Hematopoietic multipotent progenitor cell treated with erythropoietin and hydrocortisone succinate and interleukin-3 and kit ligand, for 8 days (in vitro differentiated cells): ENCODE measurements around the gene NUP85.
"Not testable (repeated sequence)": the region's sequence is repeated elsewhere in the genome, so short reads cannot be mapped to it uniquely, and the experiment has no call there.

Experiments
- DNase-seq: peaks from one replicate; pipeline ENCODE4 v3.0.0-alpha.2; 2015

Gene NUP85, protein sequence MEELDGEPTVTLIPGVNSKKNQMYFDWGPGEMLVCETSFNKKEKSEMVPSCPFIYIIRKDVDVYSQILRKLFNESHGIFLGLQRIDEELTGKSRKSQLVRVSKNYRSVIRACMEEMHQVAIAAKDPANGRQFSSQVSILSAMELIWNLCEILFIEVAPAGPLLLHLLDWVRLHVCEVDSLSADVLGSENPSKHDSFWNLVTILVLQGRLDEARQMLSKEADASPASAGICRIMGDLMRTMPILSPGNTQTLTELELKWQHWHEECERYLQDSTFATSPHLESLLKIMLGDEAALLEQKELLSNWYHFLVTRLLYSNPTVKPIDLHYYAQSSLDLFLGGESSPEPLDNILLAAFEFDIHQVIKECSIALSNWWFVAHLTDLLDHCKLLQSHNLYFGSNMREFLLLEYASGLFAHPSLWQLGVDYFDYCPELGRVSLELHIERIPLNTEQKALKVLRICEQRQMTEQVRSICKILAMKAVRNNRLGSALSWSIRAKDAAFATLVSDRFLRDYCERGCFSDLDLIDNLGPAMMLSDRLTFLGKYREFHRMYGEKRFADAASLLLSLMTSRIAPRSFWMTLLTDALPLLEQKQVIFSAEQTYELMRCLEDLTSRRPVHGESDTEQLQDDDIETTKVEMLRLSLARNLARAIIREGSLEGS

DNA sequence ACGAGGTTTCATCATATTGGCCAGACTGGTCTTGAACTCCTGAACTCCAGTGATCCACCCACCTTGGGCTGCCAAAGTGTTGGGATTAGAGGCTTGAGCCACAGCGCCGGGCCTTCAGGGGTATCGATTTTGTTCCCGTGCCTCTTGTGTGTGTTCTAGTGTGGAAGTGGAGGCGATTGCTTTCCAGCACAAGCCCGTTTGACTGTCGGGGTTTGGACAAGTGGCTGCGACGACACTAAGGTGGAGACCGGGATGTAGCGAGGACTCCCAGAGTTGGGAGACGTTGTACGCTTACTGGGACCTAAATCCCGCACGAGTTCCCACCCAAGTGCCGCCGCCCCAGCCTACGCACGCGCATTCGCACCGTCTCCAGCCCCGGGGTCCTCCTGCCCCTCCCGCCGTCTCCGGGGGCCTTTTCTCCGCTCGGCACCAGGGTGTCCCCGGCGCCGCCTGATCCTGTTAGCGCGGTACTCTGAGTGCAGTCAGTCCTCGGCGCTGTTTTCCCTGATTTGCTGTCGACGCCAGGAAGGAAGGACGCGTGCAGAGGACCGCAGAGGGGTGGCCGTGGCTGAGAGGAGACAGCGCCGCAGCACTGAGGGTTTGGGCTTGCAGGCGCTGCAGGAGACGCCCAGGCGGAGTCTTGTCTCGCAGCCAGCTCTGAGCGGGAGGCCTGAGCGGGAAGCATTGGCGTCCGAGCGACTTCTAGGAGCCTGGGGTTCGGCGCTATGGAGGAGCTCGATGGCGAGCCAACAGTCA is at the start of gene NUP85:
NUP85 (plus strand) TSS at position 643 of the 756 bp plus-strand sequence; CDS start at position 726, 83 bp downstream.
- DNase-seq = peak; percentile 92

DNA sequence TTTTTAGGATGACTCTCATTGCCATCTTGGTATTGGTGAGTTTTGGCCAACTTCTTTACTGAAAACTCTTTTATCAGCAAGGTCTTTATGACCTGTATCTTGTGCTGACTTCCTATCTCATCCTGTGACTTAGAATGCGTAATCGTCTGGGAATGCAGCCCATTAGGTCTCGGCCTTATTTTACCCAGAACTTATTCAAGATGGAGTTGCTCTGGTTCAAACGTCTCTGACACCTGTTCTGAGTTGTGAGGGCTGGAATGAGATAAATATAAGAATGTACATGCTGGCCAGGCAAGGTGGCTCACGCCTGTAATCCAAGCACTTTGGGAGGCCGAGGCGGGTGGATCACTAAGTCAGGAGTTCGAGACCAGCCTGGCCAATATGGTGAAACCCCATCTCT is 47.0 kb upstream of the NUP85 start:
- not testable (repeated sequence) for DNase-seq

DNA sequence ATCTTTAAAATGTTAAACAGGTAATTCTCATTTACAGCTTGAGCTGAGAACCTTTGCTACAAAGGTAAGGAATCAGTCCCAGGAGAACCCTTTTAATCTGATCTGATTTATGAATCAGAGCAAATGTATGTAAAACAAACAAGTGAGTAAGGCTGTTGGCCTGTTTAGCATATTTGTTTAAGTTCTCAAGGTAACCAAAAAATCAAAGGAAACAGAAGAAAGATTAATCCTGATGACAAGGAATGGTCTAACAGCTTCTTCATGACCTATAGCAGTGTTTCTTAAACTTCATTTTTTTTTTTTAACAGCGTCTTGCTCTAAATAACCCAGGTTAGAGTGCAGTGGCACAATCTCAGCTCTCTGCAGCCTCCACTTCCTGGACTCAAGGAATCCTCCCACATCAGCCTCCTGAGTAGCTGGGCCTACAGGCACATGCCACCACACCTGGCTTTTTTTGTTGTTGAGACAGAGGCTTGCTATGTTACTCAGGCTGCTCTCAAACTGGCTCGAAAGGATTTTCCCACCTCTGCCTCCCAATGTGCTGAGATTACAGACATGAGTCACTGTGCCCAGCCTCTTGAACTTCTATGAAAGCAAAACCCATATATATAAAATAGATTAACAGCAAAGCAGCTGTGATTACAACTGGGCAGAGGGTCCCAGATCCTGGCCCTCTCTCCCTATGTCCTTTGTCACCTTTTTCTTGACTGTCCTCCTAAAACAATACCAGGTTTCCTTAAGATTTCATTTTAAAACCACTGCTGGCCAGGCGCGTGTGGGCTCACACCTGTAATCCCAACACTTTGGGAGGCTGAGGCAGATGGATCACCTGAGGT is 46.1 kb upstream of the NUP85 start:
- no peak for DNase-seq

DNA sequence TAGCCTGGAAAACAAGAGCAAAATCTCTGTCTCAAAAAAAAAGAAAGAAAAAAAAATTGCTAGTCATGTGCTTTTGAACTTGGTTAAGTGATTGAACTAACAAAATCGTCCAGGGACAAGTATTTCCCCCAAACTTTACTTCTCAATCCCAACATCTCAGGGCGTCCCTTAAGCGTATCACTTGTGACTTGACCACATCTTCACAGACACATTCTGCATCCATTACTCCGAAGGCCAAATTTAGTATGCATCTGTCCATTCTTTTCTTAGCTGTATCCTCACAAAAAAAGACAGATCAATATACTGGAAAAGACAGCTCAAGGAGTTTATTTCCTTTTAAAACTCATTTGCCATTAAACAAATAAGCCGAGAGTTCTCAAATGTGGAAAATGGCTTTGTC is 45.3 kb upstream of the NUP85 start:
- no peak for DNase-seq

DNA sequence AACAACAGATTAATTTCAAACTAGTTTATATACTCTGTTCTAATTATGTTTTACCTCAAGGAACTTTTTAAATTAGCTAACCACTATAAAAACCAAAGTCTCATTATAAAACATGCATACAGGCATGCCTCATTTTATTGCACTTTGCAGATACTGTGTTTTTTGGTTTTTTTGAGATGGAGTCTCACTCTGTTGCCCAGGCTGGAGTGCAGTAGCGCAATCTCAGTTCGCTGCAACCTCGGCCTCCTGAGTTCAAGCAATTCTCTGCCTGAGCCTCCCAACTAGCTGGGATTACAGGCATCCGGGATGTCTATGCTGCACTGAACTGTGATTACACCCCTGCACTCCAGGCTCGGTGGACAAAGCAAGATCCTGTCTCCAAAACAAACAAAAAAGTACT is 42.4 kb upstream of the NUP85 start:
- DNase-seq = no peak

DNA sequence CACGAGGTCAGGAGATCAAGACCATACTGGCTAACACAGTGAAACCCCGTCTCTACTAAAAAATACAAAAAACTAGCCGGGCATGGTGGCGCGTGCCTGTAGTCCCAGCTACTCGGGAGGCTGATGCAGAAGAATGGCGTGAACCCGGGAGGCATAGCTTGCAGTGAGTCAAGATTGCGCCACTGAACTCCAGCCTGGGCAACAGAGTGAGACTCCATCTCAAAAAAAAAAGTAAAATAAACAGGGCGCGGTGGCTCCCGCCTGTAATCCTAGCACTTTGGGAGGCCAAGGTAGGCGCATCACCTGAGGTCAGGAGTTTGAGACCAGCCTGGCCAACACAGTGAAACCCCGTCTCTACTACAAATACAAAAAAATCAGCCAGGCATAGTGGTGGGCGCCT is 40.9 kb upstream of the NUP85 start:
- DNase-seq = not testable (repeated sequence)

DNA sequence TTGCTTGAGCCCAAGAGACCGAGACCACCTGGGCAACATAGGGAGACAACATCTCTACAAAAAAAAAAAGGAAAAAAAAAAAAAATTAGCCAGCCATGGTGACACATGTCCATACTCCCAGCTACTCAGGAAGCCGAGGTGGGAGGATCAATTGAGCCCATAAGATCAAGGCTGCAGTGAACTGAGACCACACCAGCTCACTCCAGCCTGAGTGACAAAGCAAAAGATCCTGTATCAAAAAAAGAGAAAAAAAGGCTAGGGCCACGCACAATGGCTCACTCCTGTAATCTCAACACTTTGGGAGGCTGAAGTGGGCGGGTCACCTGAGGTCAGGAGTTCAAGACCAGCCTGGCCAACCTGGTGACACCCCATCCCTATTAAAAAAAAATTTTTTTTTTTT is 36.5 kb upstream of the NUP85 start:
- no peak for DNase-seq

DNA sequence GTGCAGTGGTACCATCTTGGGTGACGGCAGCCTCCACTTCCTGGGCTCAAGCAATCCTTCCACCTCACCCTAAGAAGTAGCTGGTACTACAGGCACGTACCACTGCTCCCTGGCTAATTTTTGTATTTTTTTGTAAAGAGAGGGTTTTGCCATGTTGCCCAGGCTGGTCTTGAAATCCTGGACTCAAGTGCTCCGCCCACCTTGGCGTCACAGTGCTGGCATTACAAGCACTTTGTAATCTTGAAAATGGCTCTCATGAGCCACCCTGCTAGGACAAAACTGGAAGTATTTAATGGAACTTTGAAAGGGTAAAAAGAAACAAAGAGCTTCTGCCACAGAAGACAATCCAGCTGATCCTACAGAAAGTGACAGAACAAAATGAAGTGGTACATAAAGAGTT is 32.0 kb upstream of the NUP85 start:
- DNase-seq = no peak

DNA sequence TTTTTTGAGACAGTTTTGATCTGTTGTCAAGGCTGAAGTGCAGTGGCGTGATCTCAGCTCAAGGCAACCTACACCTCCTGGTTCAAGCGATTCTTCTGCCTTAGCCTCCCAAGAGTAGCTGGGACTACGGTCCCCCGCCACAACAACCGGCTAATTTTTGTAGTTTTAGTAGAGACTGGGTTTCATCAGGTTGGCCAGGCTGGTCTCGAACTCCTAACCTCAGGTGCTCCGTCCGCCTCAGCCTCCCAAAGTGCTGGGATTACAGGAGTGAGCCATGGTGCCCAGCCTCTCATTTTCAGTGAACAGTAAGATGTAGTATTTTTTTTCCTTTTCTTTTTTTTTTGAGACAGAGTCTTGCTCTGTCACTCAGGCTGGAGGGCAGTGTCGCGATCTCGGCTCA is 30.5 kb upstream of the NUP85 start:
- no peak for DNase-seq

DNA sequence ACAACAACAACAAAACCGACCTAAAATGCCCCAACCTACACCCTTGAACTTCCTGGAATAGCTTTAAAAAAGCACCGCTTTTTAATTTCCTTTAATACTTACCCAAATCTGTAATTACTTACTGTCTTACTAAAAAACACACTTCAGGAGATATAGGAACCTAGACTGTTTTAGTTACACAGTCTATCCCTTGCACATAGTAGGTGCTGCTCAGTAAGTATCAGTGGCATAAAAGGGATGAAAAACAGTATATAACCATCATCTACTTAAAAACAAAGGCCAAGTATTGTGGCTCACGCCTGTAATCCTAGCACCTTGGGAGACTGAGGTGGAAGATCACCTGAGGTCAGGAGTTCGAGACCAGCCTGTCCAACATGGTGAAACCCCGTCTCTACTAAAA is 28.9 kb upstream of the NUP85 start:
- no peak for DNase-seq

DNA sequence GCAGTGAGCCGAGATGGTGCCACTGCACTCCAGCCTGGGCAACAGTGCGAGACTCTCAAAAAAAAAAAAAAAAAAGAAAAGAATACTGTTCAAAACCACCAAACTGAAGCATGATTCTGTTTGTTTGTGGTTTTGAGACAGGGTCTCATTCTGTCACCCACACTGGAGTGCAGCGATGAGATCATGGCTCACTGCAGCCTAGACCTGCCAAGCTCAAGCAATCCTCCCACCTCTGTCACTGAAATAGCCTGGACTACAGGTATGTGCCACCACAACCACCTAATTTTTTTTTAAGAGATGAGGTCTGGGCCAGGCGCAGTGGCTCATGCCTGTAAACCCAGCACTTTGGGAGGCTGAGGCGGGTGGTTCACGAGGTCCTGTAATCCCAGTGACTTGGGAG is 27.0 kb upstream of the NUP85 start:
- DNase-seq = no peak

DNA sequence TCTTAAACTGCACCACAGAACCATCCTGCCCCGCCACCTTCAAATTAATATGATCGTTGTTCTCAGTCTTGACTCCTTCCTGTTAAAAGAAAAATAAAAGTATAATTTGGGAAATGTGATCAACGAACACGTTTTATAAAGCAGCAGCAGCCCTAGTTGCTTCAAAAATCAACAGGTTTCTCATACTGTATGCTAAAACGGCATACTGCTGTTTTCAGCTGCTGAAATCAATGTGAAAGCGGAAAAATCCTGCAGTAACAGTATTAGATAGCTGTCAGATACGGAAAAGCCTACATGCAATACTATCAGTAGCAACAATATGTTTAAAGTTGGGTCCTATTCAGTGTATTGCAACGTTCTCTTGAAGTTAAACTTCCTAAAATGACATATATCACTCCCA is 24.4 kb upstream of the NUP85 start:
- peak; percentile 21 for DNase-seq

DNA sequence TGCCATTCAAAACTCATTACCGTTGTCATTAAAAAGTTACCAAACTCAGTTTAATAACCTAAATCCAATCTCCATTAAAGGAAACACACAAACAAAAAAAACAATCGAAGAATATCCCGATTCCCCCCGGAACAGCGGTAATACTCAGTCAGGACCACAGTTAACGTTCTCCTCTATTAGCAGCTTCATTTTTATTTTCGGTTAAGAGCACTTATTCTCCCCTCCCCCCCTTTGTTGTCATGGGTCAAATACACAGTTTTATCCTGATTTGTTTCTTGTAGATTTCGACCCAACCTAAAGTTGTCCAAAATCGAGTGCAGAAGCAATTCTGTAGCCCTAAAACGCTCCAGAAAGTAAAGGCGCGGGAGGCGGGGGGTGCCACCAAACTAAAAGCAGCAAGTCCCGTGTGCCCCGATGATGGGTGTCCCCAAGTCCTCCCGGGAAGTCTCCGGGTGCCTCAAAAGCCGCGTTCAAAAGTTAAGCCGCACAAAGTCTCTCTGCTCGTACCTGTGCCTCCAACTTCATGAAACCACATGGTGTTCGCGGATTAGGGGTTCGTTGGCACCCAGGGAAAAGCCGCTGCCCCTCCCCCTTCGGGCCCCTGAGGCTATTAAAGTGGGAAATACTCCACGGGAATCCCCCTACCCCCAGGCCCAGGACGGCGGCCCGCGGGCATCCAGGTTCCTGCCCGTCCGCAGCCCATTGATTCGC is 23.7 kb upstream of the NUP85 start:
- peak; percentile 54 for DNase-seq

DNA sequence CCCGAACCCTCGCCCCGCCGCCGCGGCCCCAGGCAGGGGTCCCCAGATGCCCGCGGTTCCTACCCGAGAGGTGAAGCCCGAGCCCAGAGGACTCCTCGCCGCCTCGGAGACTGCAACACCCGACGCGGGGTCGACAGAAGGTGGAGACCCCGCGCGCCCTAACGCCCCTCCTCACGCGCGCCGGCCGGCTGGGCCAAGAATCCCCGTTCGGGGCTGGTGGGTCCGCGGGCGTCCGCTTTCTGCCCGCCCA is 23.2 kb upstream of the NUP85 start:
- DNase-seq = no peak

DNA sequence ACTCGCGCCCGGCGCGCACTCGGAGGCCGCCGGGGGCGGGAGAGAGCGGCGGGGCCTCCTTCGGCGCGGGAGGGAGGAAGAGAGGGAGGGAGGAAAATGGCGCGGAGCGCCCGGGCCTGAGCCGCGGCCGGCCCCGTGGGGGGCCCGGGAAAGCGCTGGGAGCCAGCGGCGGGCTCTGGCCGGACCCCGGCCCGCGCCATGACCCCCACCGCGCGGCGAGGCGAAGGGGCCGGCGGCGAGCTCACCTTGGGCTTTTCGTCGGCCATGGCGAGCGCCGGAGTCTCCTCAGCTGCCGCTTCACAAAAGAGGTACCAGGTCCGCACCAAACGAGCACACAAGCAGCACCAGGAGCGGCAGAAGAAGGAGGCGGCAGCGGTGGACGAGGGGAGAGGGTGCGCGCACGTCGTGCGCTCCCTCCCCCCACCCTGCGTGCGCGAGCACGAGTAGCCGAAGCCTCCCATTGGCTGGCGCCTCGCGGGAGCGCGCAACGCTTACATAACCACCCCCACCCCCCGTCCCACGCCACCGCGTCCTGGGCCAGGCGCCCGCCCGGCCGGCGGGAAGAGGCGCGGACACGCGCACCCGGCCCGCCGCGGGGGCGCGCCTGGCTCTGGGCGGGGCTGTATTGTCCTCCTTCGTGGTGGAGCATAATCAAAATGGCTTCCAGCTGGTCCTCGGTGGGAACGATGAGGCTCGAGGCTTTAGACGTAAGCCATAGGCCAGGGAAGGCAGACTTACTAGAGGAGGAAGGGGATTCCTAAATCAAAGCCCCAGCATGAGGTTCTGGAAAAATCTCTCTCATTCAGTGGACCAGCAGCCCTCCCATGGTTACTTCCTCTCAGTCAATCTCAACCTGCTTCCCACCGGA is 22.7 kb upstream of the NUP85 start, which contains the start of gene SUMO2:
SUMO2 (minus strand) TSS at position 391 of the 868 bp plus-strand sequence; CDS start at position 266, 125 bp downstream.
- DNase-seq = peak; percentile 92

DNA sequence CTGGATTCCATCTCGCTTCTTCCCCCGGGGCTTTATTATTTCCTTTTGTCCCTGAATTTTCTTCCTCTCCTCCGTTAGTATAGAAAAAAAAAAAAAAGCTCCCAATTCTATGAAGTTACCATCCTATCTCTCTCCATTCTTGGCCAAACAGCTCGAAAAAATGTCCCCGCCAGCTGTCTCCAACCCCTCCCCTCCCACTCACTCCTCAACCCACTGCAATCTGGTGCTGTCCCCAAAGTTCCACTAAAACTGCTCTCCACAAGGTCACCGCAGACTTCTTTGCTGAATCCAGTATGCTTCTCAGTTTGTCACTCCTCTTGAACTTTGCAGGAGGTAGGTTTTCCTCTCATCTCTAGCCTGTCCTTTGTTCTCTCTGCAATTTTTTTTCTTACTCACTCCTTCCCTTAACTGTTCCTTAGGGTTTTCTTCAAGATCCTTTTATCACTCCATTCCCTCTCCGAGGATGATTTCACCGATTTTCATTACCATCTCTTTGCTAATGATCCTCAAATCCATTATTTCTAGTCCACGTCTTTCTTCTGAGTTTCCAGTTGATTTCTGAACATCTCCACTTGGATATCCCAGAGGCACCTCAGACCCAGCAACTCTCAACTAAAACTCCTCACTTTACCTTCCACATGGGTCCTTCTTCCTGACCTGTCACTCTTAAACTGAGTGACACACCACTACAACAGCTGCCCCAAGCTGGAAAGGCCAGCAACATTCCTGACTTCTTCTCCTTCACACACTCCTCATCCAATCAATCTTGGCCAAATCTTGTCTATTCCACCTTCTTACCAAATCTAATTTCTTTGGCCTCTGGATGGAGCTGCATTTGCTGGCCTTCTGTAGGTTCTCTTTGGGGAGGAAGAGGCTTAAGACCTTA is 21.2 kb upstream of the NUP85 start:
- no peak for DNase-seq

DNA sequence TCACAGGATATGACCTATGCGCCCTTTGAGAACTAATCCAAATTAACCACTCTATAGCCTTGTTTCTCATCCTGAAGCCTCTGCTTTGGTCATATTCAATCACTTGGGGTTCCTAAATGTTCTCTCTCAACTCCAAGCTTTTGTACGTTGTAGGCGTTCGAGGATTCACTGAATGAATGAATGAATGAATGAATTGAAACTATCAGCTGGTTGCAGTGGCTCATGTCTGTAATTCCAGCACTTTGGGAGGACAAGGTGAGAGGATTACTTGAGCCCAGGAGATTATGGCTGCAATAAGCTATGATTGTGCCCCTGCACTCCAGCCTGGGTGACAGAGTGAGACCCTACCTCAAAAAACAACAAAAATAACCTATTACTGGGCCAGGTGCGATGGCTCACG is 16.9 kb upstream of the NUP85 start:
- DNase-seq = no peak

DNA sequence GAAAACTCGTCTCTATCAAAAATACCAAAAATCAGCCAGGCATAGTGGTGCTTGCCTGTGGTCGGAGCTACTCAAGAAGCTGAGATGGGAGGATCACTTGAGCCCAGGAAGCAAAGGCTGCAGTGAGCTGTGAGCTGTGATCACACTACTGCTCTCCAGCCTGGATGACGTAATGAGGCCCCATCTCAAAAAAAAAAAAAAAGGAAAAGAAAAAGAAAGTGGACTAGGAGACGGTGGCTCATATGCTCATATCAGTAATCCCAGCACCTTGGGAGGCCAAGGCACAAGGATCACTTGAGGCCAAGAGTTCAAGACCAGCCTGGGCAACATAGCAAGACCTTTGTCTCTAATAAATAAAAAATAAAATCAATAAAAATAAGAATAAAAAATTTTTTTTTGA is 13.9 kb upstream of the NUP85 start:
- no peak for DNase-seq

DNA sequence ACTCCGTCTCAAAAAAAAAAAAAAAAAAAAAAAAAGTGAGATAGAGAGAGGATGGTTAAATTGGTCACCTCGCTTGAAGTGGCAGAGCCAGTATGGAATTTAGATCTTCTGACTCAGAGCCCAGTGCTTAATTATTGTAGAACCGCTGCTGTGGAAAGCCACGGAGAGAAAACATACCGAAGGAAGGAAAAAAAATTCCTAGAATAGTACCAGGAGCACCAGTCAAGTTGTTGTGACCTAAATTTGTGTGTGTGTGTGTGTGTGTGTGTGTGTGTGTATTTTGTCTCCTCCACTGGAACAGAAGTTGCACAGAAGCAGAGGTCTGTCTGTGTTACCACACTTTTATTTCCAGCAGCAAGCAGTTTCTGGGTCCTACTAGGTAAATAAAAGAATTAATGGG is 10.6 kb upstream of the NUP85 start:
- DNase-seq = no peak

DNA sequence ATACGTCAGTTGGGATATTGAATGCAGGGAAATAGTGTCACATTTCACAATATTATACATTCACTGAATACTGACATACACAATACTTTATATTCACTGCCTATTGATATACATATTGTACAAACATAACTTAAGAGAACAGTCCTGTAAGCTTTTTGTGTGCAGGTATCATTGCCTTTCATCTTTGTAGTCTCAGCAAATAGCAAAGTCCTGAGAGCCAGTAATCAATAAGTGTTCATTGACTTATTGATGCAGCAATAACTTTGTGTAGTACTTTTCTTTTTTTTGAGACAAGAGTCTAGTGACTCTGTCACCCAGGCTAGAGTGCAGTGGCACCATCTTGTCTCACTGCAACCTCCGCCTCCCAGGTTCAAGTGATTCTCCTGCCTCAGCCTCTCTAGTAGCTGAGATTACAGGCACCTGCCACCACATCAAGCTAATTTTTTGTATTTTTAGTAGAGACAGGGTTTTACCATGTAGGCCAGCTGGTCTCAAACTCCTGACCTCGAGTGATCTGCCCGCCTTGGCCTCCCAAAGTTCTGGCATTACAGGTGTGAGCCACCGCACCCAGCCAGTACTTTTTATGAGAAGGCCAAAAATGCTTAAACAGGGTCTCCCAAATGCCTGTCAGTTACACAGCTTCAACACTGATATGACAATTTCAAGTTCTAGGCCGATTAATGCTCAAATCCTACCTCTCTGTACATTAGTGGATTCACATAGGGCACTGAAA is 5.4 kb upstream of the NUP85 start:
- DNase-seq = no peak
